MCF 10A (cell line): ENCODE data around the gene FERMT2. TPM values are rescaled to one million over a fixed set of nuclear protein-coding genes. Genes with fewer than 3 reads are reported as not detected.

ENCODE experiments used
- BruUV-seq: library from RNA; stranded (reverse); fragments of 400-500 nt; replicated peaks from 2 replicates; lab custom pipeline; 2021; lab: Mats Ljungman, UMichigan
- CTCF ChIA-PET: fragments of 300-600 bp; sonication (Branson Sonifier 250); formaldehyde crosslinking; extraction: SDS; loops from one replicate; lab custom pipeline; 2021; ENCODE audit warnings: antibody characterized with exemption, inconsistent platforms; lab: Yijun Ruan, JAX
- POLR2A ChIA-PET: fragments of 300-600, 350-650 bp; sonication (Branson Sonifier 250); formaldehyde crosslinking; extraction: SDS; loops from one replicate; lab custom pipeline; 2020; ENCODE audit warnings: antibody characterized with exemption, inconsistent platforms; lab: Yijun Ruan, JAX
- DNase-seq: peaks from one replicate; pipeline ENCODE4 v3.0.0-alpha.2; 2018; ENCODE audit not compliant: unreplicated experiment
- H3K27ac Mint-ChIP-seq: one replicate; pipeline ENCODE4 v1.8.0; 2022; ENCODE audit warnings: mild to moderate bottlenecking, low read depth, mixed read lengths; ENCODE audit not compliant: unreplicated experiment
- H3K27me3 Mint-ChIP-seq: one replicate; pipeline ENCODE4 v1.8.0; 2022; ENCODE audit warnings: mixed read lengths; ENCODE audit not compliant: insufficient read depth, unreplicated experiment
- H3K36me3 Mint-ChIP-seq: one replicate; pipeline ENCODE4 v1.8.0; 2022; ENCODE audit warnings: mild to moderate bottlenecking, moderate library complexity, mixed read lengths; ENCODE audit not compliant: insufficient read depth, unreplicated experiment
- H3K4me1 Mint-ChIP-seq: one replicate; pipeline ENCODE4 v1.8.0; 2022; ENCODE audit warnings: mixed read lengths; ENCODE audit not compliant: insufficient read depth, unreplicated experiment
- H3K4me3 Mint-ChIP-seq: one replicate; pipeline ENCODE4 v1.8.0; 2022; ENCODE audit warnings: mild to moderate bottlenecking, moderate library complexity, mixed read lengths; ENCODE audit not compliant: unreplicated experiment
- H3K9me3 Mint-ChIP-seq: one replicate; pipeline ENCODE4 v1.8.0; 2022; ENCODE audit warnings: mixed read lengths; ENCODE audit not compliant: unreplicated experiment
- intact Hi-C: fragments of 100-400 bp; cut with micrococcal nuclease; formaldehyde crosslinking; loops from 2 replicates; pipeline ENCODE4 v1.14.1; 2022
- total RNA-seq: library from RNA; stranded (reverse); gene quantifications from 2 replicates; pipeline ENCODE4 v1.2.3, GENCODE V29; 2022
- TF ChIP-seq, protein P1 (sequence below): fragments of 200-600 bp; IDR thresholded peaks from one replicate; pipeline ENCODE4 v1.8.0; 2022; ENCODE audit warnings: antibody characterized with exemption, mild to moderate bottlenecking; ENCODE audit not compliant: unreplicated experiment

Gene FERMT2
- total RNA-seq, 1 experiment from 2014 or later, result 62.7 TPM

DNA sequence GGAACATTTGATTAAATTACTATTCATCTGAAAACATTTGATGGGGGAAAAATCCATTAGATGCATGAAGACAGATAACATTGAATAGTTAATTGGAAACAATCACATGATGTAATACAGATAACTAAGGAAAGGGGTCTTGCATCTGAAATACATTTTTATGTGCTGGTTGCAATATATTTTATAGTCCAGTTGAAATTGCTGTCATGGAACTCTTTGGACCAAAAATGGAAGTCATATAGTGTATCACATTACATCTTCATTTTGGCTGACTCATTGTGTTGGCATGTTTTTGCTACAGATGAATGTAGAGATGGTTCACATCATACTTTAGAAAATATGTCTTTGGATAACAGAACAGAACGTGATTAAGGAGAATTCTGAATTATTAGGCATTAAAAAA lies 116.4 kb downstream of the FERMT2 start:
- CTCF ChIA-PET, result interaction anchor here (0.6 to 1.1 kb wide), 4 partner anchors 22 to 117 kb away, joined by 3 to 4 read pairs (median 3); no protein-coding TSS in a partner anchor
- peak overlapping the region; percentile 84 for H3K27ac Mint-ChIP-seq
- H3K4me3 Mint-ChIP-seq, result no peak overlapping the region

DNA sequence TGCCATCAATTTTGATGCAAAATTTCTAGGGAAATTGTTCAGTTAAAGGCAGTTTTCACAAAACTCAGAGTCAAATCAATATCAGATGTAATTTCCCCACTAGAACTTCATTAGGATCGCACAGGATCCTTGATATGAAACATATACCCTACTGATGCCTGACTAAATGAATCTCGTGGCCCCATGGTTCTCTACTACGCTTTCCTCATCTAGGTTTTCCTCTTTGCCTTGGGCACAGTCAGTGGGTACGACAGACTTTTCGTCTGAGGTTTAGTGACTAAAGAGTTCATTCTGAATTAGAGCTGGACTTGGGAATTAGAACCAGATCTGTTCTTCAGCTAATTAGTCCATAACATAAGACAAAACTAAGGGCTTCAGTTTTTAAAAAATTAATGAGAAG lies 117.0 kb downstream of the FERMT2 start:
- Mint-ChIP-seq H3K4me3 (no peak overlapping the region), H3K27ac (peak overlapping the region; percentile 84)

More for the DNA sequence above, 116.4 kb downstream of the FERMT2 start:
- no TSS peak for BruUV-seq
- DNase-seq, result peak; percentile 75
- TF ChIP-seq, protein P1, sequence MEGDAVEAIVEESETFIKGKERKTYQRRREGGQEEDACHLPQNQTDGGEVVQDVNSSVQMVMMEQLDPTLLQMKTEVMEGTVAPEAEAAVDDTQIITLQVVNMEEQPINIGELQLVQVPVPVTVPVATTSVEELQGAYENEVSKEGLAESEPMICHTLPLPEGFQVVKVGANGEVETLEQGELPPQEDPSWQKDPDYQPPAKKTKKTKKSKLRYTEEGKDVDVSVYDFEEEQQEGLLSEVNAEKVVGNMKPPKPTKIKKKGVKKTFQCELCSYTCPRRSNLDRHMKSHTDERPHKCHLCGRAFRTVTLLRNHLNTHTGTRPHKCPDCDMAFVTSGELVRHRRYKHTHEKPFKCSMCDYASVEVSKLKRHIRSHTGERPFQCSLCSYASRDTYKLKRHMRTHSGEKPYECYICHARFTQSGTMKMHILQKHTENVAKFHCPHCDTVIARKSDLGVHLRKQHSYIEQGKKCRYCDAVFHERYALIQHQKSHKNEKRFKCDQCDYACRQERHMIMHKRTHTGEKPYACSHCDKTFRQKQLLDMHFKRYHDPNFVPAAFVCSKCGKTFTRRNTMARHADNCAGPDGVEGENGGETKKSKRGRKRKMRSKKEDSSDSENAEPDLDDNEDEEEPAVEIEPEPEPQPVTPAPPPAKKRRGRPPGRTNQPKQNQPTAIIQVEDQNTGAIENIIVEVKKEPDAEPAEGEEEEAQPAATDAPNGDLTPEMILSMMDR, result no peak
- intact Hi-C loops, result loop anchor here (1.0 kb wide), 1 partner anchor 117 kb away; the partner anchor contains the start of gene FERMT2
- peaks cover 23% of the 10 kb centered on the region for H3K4me1 Mint-ChIP-seq
- H3K9me3 Mint-ChIP-seq, result no peaks in the 10 kb centered on the region
- no peaks in the 10 kb centered on the region for H3K27me3 Mint-ChIP-seq
- no peaks in the 10 kb centered on the region for H3K36me3 Mint-ChIP-seq
- POLR2A ChIA-PET, result interaction anchor here (0.8 to 3.0 kb wide), 7 partner anchors 9 to 118 kb away, joined by 3 to 6 read pairs (median 4); partner anchors contain the start of gene FERMT2

DNA sequence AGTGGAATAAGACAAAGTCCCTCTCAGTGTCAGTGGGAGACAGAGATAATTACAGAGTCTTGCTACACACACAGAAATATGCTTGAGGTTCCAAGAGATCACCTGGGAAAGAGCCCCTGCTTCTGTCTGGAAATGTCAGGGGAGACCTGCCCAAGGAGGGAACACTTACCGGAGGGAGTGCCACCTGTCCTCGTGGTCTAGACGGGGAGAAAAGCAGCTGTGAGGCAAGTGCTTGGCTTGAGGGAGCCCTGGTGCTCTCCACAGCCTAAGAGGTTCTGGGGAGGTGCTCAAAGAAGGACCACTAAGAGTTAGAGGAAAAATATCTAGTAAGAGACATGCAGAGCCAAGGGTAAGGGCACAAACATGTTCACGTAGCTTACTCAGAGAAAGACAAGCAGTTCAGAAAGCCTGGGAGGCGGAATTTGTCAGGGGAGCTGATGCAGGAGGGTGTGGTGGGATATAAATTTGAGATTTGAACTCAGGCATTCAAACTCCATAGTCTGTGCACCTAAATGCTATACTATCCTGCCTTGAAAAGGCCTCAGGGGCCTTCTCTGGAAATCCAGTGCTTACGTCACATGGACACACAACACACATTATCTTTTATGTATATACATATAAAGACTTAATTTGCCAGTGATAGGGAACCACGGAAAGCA lies 121.2 kb downstream of the FERMT2 start:
- intact Hi-C loops, result no loop called here
- H3K9me3 Mint-ChIP-seq, result no peaks in the 10 kb centered on the region
- ChIA-PET POLR2A (interaction anchor here (0.9 kb wide), 1 partner anchor 129 kb away, joined by 3 read pairs; no protein-coding TSS in a partner anchor), CTCF (interaction anchor here (0.7 to 10.8 kb wide), 3 partner anchors 132 to 1012 kb away, joined by 3 to 135 read pairs (median 4); no protein-coding TSS in a partner anchor)
- H3K4me1 Mint-ChIP-seq, result peaks cover 10% of the 10 kb centered on the region
- no peak overlapping the region for H3K4me3 Mint-ChIP-seq
- no peak for DNase-seq
- H3K36me3 Mint-ChIP-seq, result no peaks in the 10 kb centered on the region
- H3K27ac Mint-ChIP-seq, result no peak overlapping the region
- BruUV-seq, result no TSS peak
- no peaks in the 10 kb centered on the region for H3K27me3 Mint-ChIP-seq
- TF ChIP-seq, protein P1, result no peak

More for the DNA sequence above, 117.0 kb downstream of the FERMT2 start:
- ChIA-PET CTCF (interaction anchor here (0.6 to 1.1 kb wide), 4 partner anchors 23 to 118 kb away, joined by 3 to 4 read pairs (median 3); no protein-coding TSS in a partner anchor), POLR2A (interaction anchor here (1.1 to 2.1 kb wide), 3 partner anchors 92 to 117 kb away, joined by 3 to 4 read pairs (median 3); partner anchors contain the start of gene FERMT2)
- H3K4me1 Mint-ChIP-seq, result peaks cover 23% of the 10 kb centered on the region
- intact Hi-C loops, result loop anchor here (1.0 kb wide), 1 partner anchor 117 kb away; the partner anchor contains the start of gene FERMT2
- no peaks in the 10 kb centered on the region for H3K36me3 Mint-ChIP-seq
- TF ChIP-seq, protein P1, result no peak
- H3K9me3 Mint-ChIP-seq, result no peaks in the 10 kb centered on the region
- H3K27me3 Mint-ChIP-seq, result no peaks in the 10 kb centered on the region
- BruUV-seq, result no TSS peak
- DNase-seq, result no peak

DNA sequence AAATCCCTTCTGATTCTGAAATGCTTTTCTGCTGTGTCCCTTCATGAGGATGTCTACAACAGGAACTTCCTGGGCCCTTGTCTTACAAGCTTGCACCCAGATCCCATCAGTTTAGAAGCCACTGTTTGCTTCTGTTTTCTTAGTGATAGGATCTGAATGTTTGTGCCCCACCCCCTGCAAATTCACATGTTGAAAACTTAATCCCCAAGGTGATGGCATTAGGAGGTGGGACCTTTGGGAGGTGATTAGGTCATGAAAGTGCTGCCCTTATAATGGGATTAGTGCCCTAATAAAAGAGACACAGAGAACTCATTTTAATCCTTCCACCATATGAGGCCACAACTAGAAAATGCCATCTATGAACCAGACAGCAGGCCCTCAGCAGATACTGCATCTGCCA lies 123.4 kb downstream of the FERMT2 start:
- H3K27ac Mint-ChIP-seq, result no peak overlapping the region
- intact Hi-C loops, result no loop called here
- no peaks in the 10 kb centered on the region for H3K27me3 Mint-ChIP-seq
- TF ChIP-seq, protein P1, result no peak
- H3K4me3 Mint-ChIP-seq, result no peak overlapping the region
- POLR2A ChIA-PET, result interaction anchor here (1.2 kb wide), 1 partner anchor 47 kb away, joined by 3 read pairs; no protein-coding TSS in a partner anchor
- DNase-seq, result no peak
- CTCF ChIA-PET, result interaction anchor here (0.6 to 10.8 kb wide), 2 partner anchors 93 to 134 kb away, joined by 3 to 135 read pairs; no protein-coding TSS in a partner anchor
- H3K36me3 Mint-ChIP-seq, result no peaks in the 10 kb centered on the region
- no TSS peak for BruUV-seq
- no peaks in the 10 kb centered on the region for H3K4me1 Mint-ChIP-seq
- H3K9me3 Mint-ChIP-seq, result no peaks in the 10 kb centered on the region
